GM19372 (cell line): Measurements from ENCODE around the gene ZNF844.
"Not testable (repeated sequence)": the region's sequence is repeated elsewhere in the genome, so short reads cannot be mapped to it uniquely, and the experiment has no call there.

Experiments
- ATAC-seq: cut with Tn5 transposase; IDR thresholded peaks from one replicate; pipeline ENCODE4 v1.9.1; 2021; ENCODE audit warnings: mild to moderate bottlenecking, low read depth, moderate library complexity; ENCODE audit not compliant: unreplicated experiment

The ZNF844 gene

GRCh38 chr19:12092065-12092867 lies 27.7 kb downstream of the ZNF844 start:
- ATAC-seq: no peak

GRCh38 chr19:12092956-12093355 lies 28.4 kb downstream of the ZNF844 start:
- ATAC-seq: no peak

- no peak for ATAC-seq
Observed at GRCh38 chr19:12093777-12094176, 29.2 kb downstream of the ZNF844 start.

GRCh38 chr19:12095111-12095790 lies 30.7 kb downstream of the ZNF844 start:
- no peak for ATAC-seq

GRCh38 chr19:12098040-12098439 lies 33.5 kb downstream of the ZNF844 start:
- ATAC-seq: no peak

GRCh38 chr19:12103909-12104308 lies 39.4 kb downstream of the ZNF844 start:
- ATAC-seq: not testable (repeated sequence)

- ATAC-seq: no peak
Observed at GRCh38 chr19:12111176-12111575, 46.6 kb downstream of the ZNF844 start.

GRCh38 chr19:12111943-12112637 lies 47.6 kb downstream of the ZNF844 start:
- no peak for ATAC-seq

GRCh38 chr19:12112701-12113100 lies 48.2 kb downstream of the ZNF844 start:
- ATAC-seq: no peak

GRCh38 chr19:12113121-12113520 lies 48.6 kb downstream of the ZNF844 start:
- ATAC-seq: no peak

- ATAC-seq: no peak
Observed at GRCh38 chr19:12117201-12117970, 52.9 kb downstream of the ZNF844 start.

GRCh38 chr19:12126707-12127106 lies 62.2 kb downstream of the ZNF844 start:
- no peak for ATAC-seq
